NT2/D1 (cell line): Measurements from ENCODE around the gene TM6SF1.

Experiments used
- DNase-seq: peaks from one replicate; pipeline ENCODE4 v3.0.0-alpha.2; 2011; ENCODE audit warnings: low read depth, low spot score
- H3K27me3 ChIP-seq: 2 replicates; pipeline ENCODE4 v1.6.0; 2011; ENCODE audit warnings: mild to moderate bottlenecking; ENCODE audit not compliant: insufficient read length, insufficient read depth
- H3K36me3 ChIP-seq: 2 replicates; pipeline ENCODE4 v1.6.1; 2011; ENCODE audit warnings: mild to moderate bottlenecking, low read length, mixed read lengths; ENCODE audit not compliant: insufficient read depth, insufficient read length
- H3K4me1 ChIP-seq: 2 replicates; pipeline ENCODE4 v1.5.1; 2011; ENCODE audit not compliant: insufficient read depth, insufficient read length
- H3K4me3 ChIP-seq: 2 replicates; pipeline ENCODE4 v1.5.1; 2011; ENCODE audit warnings: low read depth; ENCODE audit not compliant: insufficient read length
- H3K9ac ChIP-seq: 2 replicates; pipeline ENCODE4 v1.6.0; 2011; ENCODE audit warnings: low read depth; ENCODE audit not compliant: insufficient read length
- H3K9me3 ChIP-seq: 2 replicates; pipeline ENCODE4 v1.5.1; 2011; ENCODE audit warnings: mild to moderate bottlenecking, low read length; ENCODE audit not compliant: insufficient read depth
- SUZ12 ChIP-seq: IDR thresholded peaks from 2 replicates; pipeline ENCODE4 v1.6.1; 2011; ENCODE audit not compliant: insufficient read length, insufficient read depth; ENCODE audit errors: extremely low read depth
- YY1 ChIP-seq: IDR thresholded peaks from 2 replicates; pipeline ENCODE4 v1.6.1; 2011; ENCODE audit not compliant: insufficient read length, insufficient read depth
- ZNF274 ChIP-seq: IDR thresholded peaks from 2 replicates; pipeline ENCODE4 v1.6.1; 2011; ENCODE audit warnings: mild to moderate bottlenecking, low read depth, low read length

TM6SF1 gene

DNA sequence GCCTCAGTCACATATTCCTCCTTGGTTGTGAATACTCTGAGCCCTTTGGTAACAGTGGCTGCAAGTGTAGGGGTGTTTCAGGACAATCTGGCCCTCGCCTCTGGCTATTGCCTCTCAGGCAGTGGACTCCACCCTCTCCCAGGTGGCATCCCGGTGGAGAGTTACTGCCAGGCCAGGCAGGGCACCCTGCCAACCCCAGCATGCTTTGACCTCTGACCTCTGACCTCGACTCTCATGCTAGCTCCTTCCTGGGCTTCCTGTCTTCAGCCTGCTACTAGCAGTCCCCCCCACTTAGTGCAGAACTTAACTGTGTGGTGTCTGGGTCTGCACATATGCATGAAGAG is 5.5 kb downstream of the TM6SF1 start:
- TF ChIP-seq YY1 (no peak), SUZ12 (no peak)
- H3K27me3 ChIP-seq, result peaks cover 28% of the 10 kb centered on the region
- no peak for DNase-seq
- no peak overlapping the region for H3K4me3 ChIP-seq
- H3K9ac ChIP-seq, result no peak overlapping the region
- peaks cover 7% of the 10 kb centered on the region; the same call in 1 of the 2 replicates for H3K9me3 ChIP-seq
- no peaks in the 10 kb centered on the region for H3K36me3 ChIP-seq
- H3K4me1 ChIP-seq, result no peaks in the 10 kb centered on the region

DNA sequence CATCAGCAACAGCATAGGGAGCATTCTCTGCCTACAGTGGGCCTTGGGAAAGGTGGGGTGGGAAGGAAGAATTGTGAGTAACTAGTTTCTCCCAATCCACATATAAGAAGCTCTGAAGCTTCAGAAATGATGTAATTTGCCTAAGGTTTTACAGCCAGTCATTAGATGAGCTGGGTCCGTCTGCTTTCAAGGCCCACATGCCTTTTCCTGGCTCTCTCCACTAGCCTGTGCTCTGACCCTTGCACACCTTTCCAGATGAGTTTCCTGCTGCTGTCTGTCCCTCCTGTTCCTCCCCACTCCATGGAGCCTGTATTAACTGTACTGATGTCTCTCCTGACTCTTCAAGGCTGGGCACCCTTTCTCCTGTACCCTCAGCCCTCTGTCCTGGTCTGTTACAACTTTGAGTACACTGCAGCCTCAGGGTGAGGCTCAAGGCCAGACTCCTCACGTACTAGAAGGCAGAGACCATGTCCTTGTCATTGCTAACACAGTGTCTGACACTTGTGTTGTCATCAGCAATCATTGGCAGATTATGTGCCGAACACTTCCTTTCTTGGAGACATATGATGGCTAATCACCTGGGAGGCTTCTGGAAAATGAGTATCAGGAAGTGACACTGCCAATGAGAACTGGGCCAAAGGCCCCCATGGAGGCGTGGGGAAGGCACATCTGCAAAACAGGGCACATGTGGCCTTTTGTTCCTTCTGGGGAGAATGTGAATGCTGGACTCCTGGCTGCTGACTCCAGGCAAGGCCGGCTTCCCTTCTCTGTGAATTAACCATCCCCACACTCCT is 6.6 kb downstream of the TM6SF1 start:
- no peak overlapping the region for H3K4me3 ChIP-seq
- DNase-seq, result no peak
- peaks cover 17% of the 10 kb centered on the region for H3K27me3 ChIP-seq
- no peaks in the 10 kb centered on the region for H3K36me3 ChIP-seq
- H3K4me1 ChIP-seq, result no peaks in the 10 kb centered on the region
- TF ChIP-seq ZNF274 (no peak), YY1 (no peak), SUZ12 (no peak)
- H3K9me3 ChIP-seq, result peaks cover 7% of the 10 kb centered on the region; the same call in 1 of the 2 replicates
- H3K9ac ChIP-seq, result no peak overlapping the region

DNA sequence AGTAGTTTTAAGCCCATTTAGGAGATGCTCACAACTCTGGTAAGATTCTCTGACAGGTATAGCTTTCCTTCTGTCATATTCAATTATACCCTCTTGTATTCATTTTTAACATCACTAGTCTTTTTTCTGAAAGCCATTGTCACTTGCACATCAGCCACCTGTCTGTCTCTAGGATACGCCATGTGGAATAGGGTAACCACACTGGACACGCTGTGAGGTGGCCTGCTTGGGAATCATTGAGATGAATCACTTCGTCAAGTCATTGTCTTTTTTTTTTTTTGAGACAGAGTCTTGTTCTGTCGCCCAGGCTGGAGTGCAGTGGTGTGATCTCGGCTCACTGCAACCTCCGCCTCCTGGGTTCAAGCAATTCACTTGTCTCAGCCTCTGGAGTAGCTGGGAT is 7.4 kb downstream of the TM6SF1 start:
- Histone ChIP-seq H3K36me3 (no peaks in the 10 kb centered on the region), H3K9ac (no peak overlapping the region), H3K9me3 (peaks cover 7% of the 10 kb centered on the region; the same call in 1 of the 2 replicates), H3K27me3 (peaks cover 9% of the 10 kb centered on the region), H3K4me1 (no peaks in the 10 kb centered on the region), H3K4me3 (no peak overlapping the region)
- no peak for DNase-seq
- TF ChIP-seq YY1, result no peak
- TF ChIP-seq ZNF274, result no peak
- TF ChIP-seq SUZ12, result no peak

DNA sequence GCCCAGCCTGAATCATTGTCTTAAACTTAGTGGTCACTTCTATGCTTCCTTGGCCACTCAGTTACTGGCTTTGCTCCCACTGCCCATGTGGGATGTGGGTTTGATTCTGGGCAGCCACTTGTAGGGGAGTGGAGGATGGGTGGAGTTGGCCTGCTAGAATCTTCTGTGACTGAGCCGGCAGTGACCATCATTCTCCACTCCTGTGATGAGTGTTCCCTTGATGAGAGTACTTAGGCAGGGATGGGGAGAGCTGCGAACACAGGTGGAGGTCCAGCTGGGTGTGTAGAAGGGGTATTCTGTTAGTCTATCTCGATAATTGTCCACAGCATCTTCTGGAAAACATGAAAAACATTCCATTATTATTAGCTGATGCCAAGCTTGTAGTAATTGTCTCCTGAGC is 8.0 kb downstream of the TM6SF1 start:
- Histone ChIP-seq H3K27me3 (peaks cover 3% of the 10 kb centered on the region), H3K9me3 (peaks cover 7% of the 10 kb centered on the region; the same call in 1 of the 2 replicates), H3K4me3 (no peak overlapping the region), H3K4me1 (no peaks in the 10 kb centered on the region), H3K9ac (no peak overlapping the region), H3K36me3 (no peaks in the 10 kb centered on the region)
- DNase-seq, result no peak
- TF ChIP-seq ZNF274 (no peak), YY1 (no peak), SUZ12 (no peak)

- no peaks in the 10 kb centered on the region for H3K36me3 ChIP-seq
- H3K27me3 ChIP-seq, result no peaks in the 10 kb centered on the region
- no peak for TF ChIP-seq YY1
- no peak for TF ChIP-seq ZNF274
- no peak for TF ChIP-seq SUZ12
- DNase-seq, result no peak
- H3K4me3 ChIP-seq, result no peak overlapping the region
- H3K4me1 ChIP-seq, result no peaks in the 10 kb centered on the region
- peaks cover 7% of the 10 kb centered on the region; the same call in 1 of the 2 replicates for H3K9me3 ChIP-seq
- H3K9ac ChIP-seq, result no peak overlapping the region
Measured at GRCh38 chr15:83115831-83116565, 8.6 kb downstream of the TM6SF1 start.

DNA sequence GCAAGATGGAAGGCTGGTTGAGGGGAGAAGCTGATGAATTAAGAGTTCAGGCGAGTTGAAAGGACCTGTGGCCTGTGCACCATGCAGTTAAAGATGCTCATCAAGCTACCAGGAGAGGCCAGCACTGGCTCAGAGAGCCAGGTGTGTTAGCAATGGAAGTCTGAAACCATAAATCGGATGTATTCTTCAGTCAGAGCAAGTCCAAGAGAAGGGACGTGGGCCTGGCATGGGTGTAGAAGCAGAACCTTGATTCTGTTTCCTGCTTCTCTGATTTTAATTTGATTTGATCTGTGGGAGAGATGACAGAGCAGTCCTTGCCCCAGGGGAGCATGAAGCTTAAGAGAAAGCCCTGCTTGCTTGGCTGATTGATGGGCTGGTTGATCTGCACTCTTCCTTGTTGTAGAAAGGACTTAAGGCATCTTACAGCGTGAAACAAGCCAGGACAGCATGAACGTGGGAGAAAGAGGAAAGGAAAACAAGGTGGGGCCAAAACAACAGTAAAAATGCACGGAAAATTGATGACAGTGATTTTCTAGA is 10.9 kb downstream of the TM6SF1 start:
- H3K9me3 ChIP-seq, result no peaks in the 10 kb centered on the region
- no peaks in the 10 kb centered on the region for H3K27me3 ChIP-seq
- DNase-seq, result no peak
- H3K4me3 ChIP-seq, result no peak overlapping the region
- no peaks in the 10 kb centered on the region for H3K36me3 ChIP-seq
- TF ChIP-seq YY1 (no peak), ZNF274 (no peak), SUZ12 (no peak)
- H3K9ac ChIP-seq, result no peak overlapping the region
- no peaks in the 10 kb centered on the region for H3K4me1 ChIP-seq

DNA sequence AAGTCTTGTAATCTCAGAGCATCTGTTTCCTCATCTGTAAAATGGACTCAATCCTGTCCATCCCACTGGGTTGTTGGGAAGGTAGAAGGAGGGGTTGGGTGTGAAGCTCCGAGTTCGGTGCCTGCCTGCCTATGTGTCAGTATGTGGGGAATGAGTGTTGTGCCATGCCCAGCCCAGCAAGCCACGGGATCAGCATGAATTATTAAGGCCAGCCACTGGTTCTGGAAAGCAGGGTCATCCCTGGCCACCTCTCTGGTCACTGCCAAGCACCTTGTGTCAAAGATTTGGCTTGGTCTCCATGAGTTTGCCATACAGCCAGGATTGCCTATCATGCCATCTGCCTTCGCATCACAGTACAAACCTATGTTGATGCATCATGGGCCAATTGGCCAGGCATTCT is 11.5 kb downstream of the TM6SF1 start:
- Histone ChIP-seq H3K27me3 (no peaks in the 10 kb centered on the region), H3K9ac (no peak overlapping the region), H3K9me3 (no peaks in the 10 kb centered on the region), H3K4me3 (no peak overlapping the region), H3K4me1 (no peaks in the 10 kb centered on the region), H3K36me3 (no peaks in the 10 kb centered on the region)
- DNase-seq, result no peak
- TF ChIP-seq ZNF274 (no peak), SUZ12 (no peak), YY1 (no peak)
